Stomach (tissue), 4 donors: ENCODE measurements around the gene STC2.

ENCODE experiments used
- CTCF ChIP-seq, 7 experiments: fragments of 450-650 bp in 4 of 7; fragments of 200-600 bp in 3 of 7; sonication (generic) in 3 of 7; IDR thresholded peaks; one replicate each; pipeline ENCODE4 v1.5.1; 2016 to 2019; ENCODE audit warnings: antibody characterized with exemption in 7 of 7, control low read depth in 2 of 7, mild to moderate bottlenecking in 1 of 7
- EP300 ChIP-seq: sonication (generic); formaldehyde crosslinking; IDR thresholded peaks from one replicate; pipeline ENCODE4 v1.6.1; 2017; ENCODE audit warnings: antibody characterized with exemption
- POLR2AphosphoS5 ChIP-seq, 3 donors: sonication (generic); formaldehyde crosslinking; IDR thresholded peaks; one replicate each; pipeline ENCODE4 v1.6.1; 2016; ENCODE audit warnings: antibody characterized with exemption in 3 of 3

GRCh38 chr5:173296737-173297676, 31.2 kb downstream of the STC2 start:
- TF ChIP-seq CTCF (IDR thresholded peaks at IDR 0.05) (no peak), EP300 (no peak), POLR2AphosphoS5 (IDR thresholded peaks at IDR 0.05) (no peak)
